UCSD-AML1 (cell line): ENCODE results near the gene SPOUT1.
"Not testable (repeated sequence)": the region's sequence is repeated elsewhere in the genome, so short reads cannot be mapped to it uniquely, and the experiment has no call there.

ENCODE experiments used
- DNase-seq: peaks from one replicate; lab custom pipeline; 2025; ENCODE audit not compliant: unreplicated experiment; lab: John Stamatoyannopoulos, UW

Gene SPOUT1

GRCh38 chr9:128810873-128811272 is 18.7 kb downstream of the SPOUT1 start:
- no peak for DNase-seq

- no peak for DNase-seq
These were observed 19.8 kb downstream of the SPOUT1 start for GRCh38 chr9:128809831-128810230.

GRCh38 chr9:128809036-128809599 is 20.5 kb downstream of the SPOUT1 start:
- no peak for DNase-seq

- DNase-seq, result no peak
These were observed 21.1 kb downstream of the SPOUT1 start for GRCh38 chr9:128808543-128808942.

GRCh38 chr9:128807827-128808226 is 21.8 kb downstream of the SPOUT1 start:
- no peak for DNase-seq

- no peak for DNase-seq
These were observed 23.9 kb downstream of the SPOUT1 start for GRCh38 chr9:128805661-128806060.

- no peak for DNase-seq
These were observed 27.1 kb downstream of the SPOUT1 start for GRCh38 chr9:128802482-128802881.

- no peak for DNase-seq
These were observed 29.5 kb downstream of the SPOUT1 start for GRCh38 chr9:128800061-128800460.

- DNase-seq, result no peak
These were observed 30.7 kb downstream of the SPOUT1 start for GRCh38 chr9:128798896-128799295.

GRCh38 chr9:128794961-128795360 is 34.6 kb downstream of the SPOUT1 start:
- not testable (repeated sequence) for DNase-seq

- no peak for DNase-seq
These were observed 36.5 kb downstream of the SPOUT1 start for GRCh38 chr9:128792978-128793686.

GRCh38 chr9:128792134-128792533 is 37.5 kb downstream of the SPOUT1 start:
- no peak for DNase-seq

- no peak for DNase-seq
These were observed 39.1 kb downstream of the SPOUT1 start for GRCh38 chr9:128790536-128790935.

GRCh38 chr9:128788445-128788844 is 41.1 kb downstream of the SPOUT1 start:
- no peak for DNase-seq

GRCh38 chr9:128787659-128788058 is 41.9 kb downstream of the SPOUT1 start:
- no peak for DNase-seq

- DNase-seq, result peak; percentile 91
These were observed 42.7 kb downstream of the SPOUT1 start, which contains the start of gene TBC1D13 for GRCh38 chr9:128786681-128787601. Gene TBC1D13 (plus strand): TSS chr9:128787253. CDS start chr9:128787354, 101 bp downstream.

GRCh38 chr9:128785427-128785826 is 44.2 kb downstream of the SPOUT1 start:
- DNase-seq, result no peak

GRCh38 chr9:128782669-128783068 is 46.9 kb downstream of the SPOUT1 start:
- no peak for DNase-seq

GRCh38 chr9:128781187-128782070 is 48.2 kb downstream of the SPOUT1 start:
- DNase-seq, result no peak

GRCh38 chr9:128780093-128780492 is 49.5 kb downstream of the SPOUT1 start:
- not testable (repeated sequence) for DNase-seq

- no peak for DNase-seq
These were observed 54.8 kb downstream of the SPOUT1 start for GRCh38 chr9:128774804-128775203.
